GM12878 (cell line): ENCODE measurements around the gene DLX3. TPM values are rescaled to one million over a fixed set of nuclear protein-coding genes. Genes with fewer than 3 reads are reported as not detected.

Experiments used
- ATAC-seq: fragments of 200-7000 bp; cut with Tn5 transposase; 3 replicates; pipeline ENCODE4 v1.9.1; 2020; ENCODE audit warnings: mild to moderate bottlenecking, moderate library complexity
- BruUV-seq: library from RNA; stranded (reverse); fragments of 400-500 nt; replicated peaks from 2 replicates; lab custom pipeline; 2021; lab: Mats Ljungman, UMichigan
- CTCF ChIA-PET: fragments of 300-600 bp; sonication (Branson Sonifier 250); formaldehyde crosslinking; extraction: SDS; loops from one replicate; lab custom pipeline; 2021; ENCODE audit warnings: inconsistent platforms; lab: Yijun Ruan, JAX
- POLR2A ChIA-PET: fragments of 350-600 bp; formaldehyde crosslinking; extraction: SDS; loops from one replicate; lab custom pipeline; 2021; ENCODE audit warnings: inconsistent platforms; lab: Charles Lee
- RAD21 ChIA-PET: fragments of 300-600 bp; sonication (Branson Sonifier 250); formaldehyde crosslinking; loops from one replicate; lab custom pipeline; 2023; ENCODE audit warnings: antibody characterized with exemption; ENCODE audit not compliant: unreplicated experiment; lab: Charles Lee
- SMC1A ChIA-PET: fragments of 300-600 bp; sonication (Branson Sonifier 250); formaldehyde crosslinking; loops from one replicate; lab custom pipeline; 2023; ENCODE audit not compliant: unreplicated experiment, uncharacterized antibody; lab: Charles Lee
- DNase-seq: peaks from one replicate; pipeline ENCODE4 v3.0.0-alpha.2; 2011; ENCODE audit warnings: low read depth, low spot score
- FAIRE-seq: peaks from 3 replicates; lab custom pipeline; 2011; peaks lifted over from hg19 to GRCh38; lab: Jason Lieb, UNC
- H2AFZ ChIP-seq: 2 replicates; pipeline ENCODE4 v1.6.0; 2011; ENCODE audit warnings: low read depth, low read length, control low read depth; ENCODE audit not compliant: control insufficient read depth
- H3K27ac ChIP-seq: 2 replicates; pipeline ENCODE4 v1.5.1; 2011; ENCODE audit warnings: control low read depth; ENCODE audit not compliant: control insufficient read depth, insufficient read depth
- H3K27me3 ChIP-seq, 2 experiments: replicated peaks in 1 of 2; 2 replicates each; pipeline versions ENCODE4 v1.6.0 to v1.6.1; 2011; ENCODE audit warnings: low read length in 1 of 2; ENCODE audit not compliant: control insufficient read depth in 2 of 2, insufficient read depth in 2 of 2
- H3K36me3 ChIP-seq, 2 experiments: 2 replicates each; pipeline ENCODE4 v1.5.1; 2011; ENCODE audit warnings: low read length in 1 of 2; ENCODE audit not compliant: control insufficient read depth in 2 of 2, insufficient read depth in 2 of 2
- H3K4me1 ChIP-seq: 2 replicates; pipeline ENCODE4 v1.6.1; 2011; ENCODE audit warnings: mild to moderate bottlenecking, low read length, moderate library complexity, mixed read lengths; ENCODE audit not compliant: control insufficient read depth, insufficient read depth
- H3K4me2 ChIP-seq: 2 replicates; pipeline ENCODE4 v1.6.0; 2011; ENCODE audit warnings: control low read depth; ENCODE audit not compliant: control insufficient read depth, insufficient read depth
- H3K4me3 ChIP-seq: fragments of 200-600 bp; sonication (generic); 2 replicates; pipeline ENCODE4 v1.5.1; 2016
- H3K79me2 ChIP-seq: 2 replicates; pipeline ENCODE4 v1.6.0; 2011; ENCODE audit warnings: low read length; ENCODE audit not compliant: control insufficient read depth, insufficient read depth
- H3K9ac ChIP-seq: 2 replicates; pipeline ENCODE4 v1.8.0; 2011; ENCODE audit warnings: low read length, control low read depth, mixed read lengths; ENCODE audit not compliant: control insufficient read depth, insufficient read depth
- H3K9me3 ChIP-seq: replicated peaks from 3 replicates; pipeline ENCODE4 v1.5.1; 2011; ENCODE audit warnings: mild to moderate bottlenecking, low read length; ENCODE audit not compliant: control insufficient read depth, insufficient read depth
- H4K20me1 ChIP-seq: 2 replicates; pipeline ENCODE4 v1.6.0; 2011; ENCODE audit not compliant: control insufficient read depth, insufficient read depth
- CHD1 ChIP-seq: IDR thresholded peaks from 2 replicates; pipeline ENCODE4 v1.6.1; 2012; ENCODE audit warnings: low read depth, low read length, improper control_type of control experiment
- EGR1 ChIP-seq, 2 experiments: IDR thresholded peaks; 1 replicate in 1 of 2; 2 replicates in 1 of 2; pipeline ENCODE4 v1.6.1; 2011 to 2012; ENCODE audit warnings: low read depth in 2 of 2, low read length in 2 of 2, borderline replicate concordance in 1 of 2, mild to moderate bottlenecking in 1 of 2, moderate library complexity in 1 of 2
- FOXK2 ChIP-seq: fragments of 450-650 bp; IDR thresholded peaks from 2 replicates; pipeline ENCODE4 v1.6.1; 2017; ENCODE audit warnings: mild to moderate bottlenecking, moderate library complexity
- IRF3 ChIP-seq: fragments of 450-650 bp; IDR thresholded peaks from 2 replicates; pipeline ENCODE4 v1.6.1; 2014; ENCODE audit warnings: mild to moderate bottlenecking
- IRF5 ChIP-seq: fragments of 450-650 bp; IDR thresholded peaks from 2 replicates; pipeline ENCODE4 v1.6.1; 2017; ENCODE audit warnings: borderline replicate concordance
- MYC ChIP-seq: IDR thresholded peaks from 2 replicates; pipeline ENCODE4 v1.6.1; 2011; ENCODE audit warnings: mild to moderate bottlenecking, low read length, moderate library complexity, inconsistent platforms; ENCODE audit not compliant: insufficient read depth, insufficient replicate concordance, insufficient read length, severe bottlenecking
- RELA ChIP-seq: fragments of 450-650 bp; IDR thresholded peaks from 2 replicates; pipeline ENCODE4 v1.8.0; 2014; ENCODE audit warnings: borderline replicate concordance; ENCODE audit not compliant: partially characterized antibody
- RFX5 ChIP-seq: IDR thresholded peaks from 2 replicates; pipeline ENCODE4 v1.6.1; 2011; ENCODE audit warnings: low read depth, low read length, improper control_type of control experiment
- SIX5 ChIP-seq: IDR thresholded peaks from 2 replicates; pipeline ENCODE4 v1.6.1; 2011; ENCODE audit warnings: mild to moderate bottlenecking, low read depth, low read length, moderate library complexity; ENCODE audit not compliant: severe bottlenecking
- SMAD1 ChIP-seq: fragments of 450-650 bp; IDR thresholded peaks from 2 replicates; pipeline ENCODE4 v1.6.1; 2018; ENCODE audit warnings: mild to moderate bottlenecking, low read depth; ENCODE audit not compliant: partially characterized antibody
- USF1 ChIP-seq: IDR thresholded peaks from 2 replicates; pipeline ENCODE4 v1.6.1; 2011; ENCODE audit warnings: borderline replicate concordance, low read depth, mild to moderate bottlenecking, moderate library complexity, mixed read lengths, low read length; ENCODE audit not compliant: insufficient read depth; ENCODE audit errors: extremely low read length
- YY1 ChIP-seq: IDR thresholded peaks from 2 replicates; pipeline ENCODE4 v1.6.1; 2011; ENCODE audit warnings: low read depth, mild to moderate bottlenecking, low read length
- WGBS: methylation state at CpG from one replicate; pipeline ENCODE4 v1.1.6; 2016; ENCODE audit warnings: low lambda C conversion rate; ENCODE audit not compliant: insufficient replicate concordance, insufficient coverage; ENCODE audit errors: missing lambda C conversion rate; 5-methylcytosine and 5-hydroxymethylcytosine counted together
- in situ Hi-C: fragments of 300-500 bp; cut with MboI; formaldehyde crosslinking; loops from 9 replicates; pipeline ENCODE4 v1.14.3; 2018; ENCODE audit warnings: mixed read lengths
- intact Hi-C: fragments of 100-400 bp; cut with micrococcal nuclease; formaldehyde crosslinking; loops from one replicate; pipeline ENCODE4 v1.14.2; 2022; ENCODE audit not compliant: unreplicated experiment
- polyA plus RNA-seq, 11 experiments: library from polyadenylated mRNA; depleted of rRNA in 4 of 11; unstranded in 6 of 11; stranded (reverse) in 5 of 11; fragments of >200 nt; fragmentation: Nextera tagmentation in 4 of 11; fragmentation: Illumina TruSeq in 1 of 11; extraction: Ambion mirVana in 4 of 11; extraction: Trizol in 1 of 11; gene quantifications; 1 replicate in 1 of 11; 2 replicates in 10 of 11; pipeline versions ENCODE4 v1.2.1 to v1.2.3, GENCODE V29; 2011 to 2016; ENCODE audit warnings: inconsistent platforms in 2 of 11, missing spikeins in 2 of 11, low read depth in 1 of 11
- total RNA-seq, 4 experiments: library from RNA; depleted of rRNA in 3 of 4; stranded (reverse); fragments of >200 nt in 3 of 4; fragmentation: Illumina TruSeq in 1 of 4; extraction: Trizol in 1 of 4; gene quantifications; 2 replicates each; pipeline versions ENCODE4 v1.2.1 to v1.2.3, GENCODE V29; 2013 to 2021

Gene DLX3
- total and polyA plus RNA-seq, 10 of the 15 experiments (the other 5 are each of a cell fraction or from before 2014, with no cell fraction given) = not detected

GRCh38 chr17:50037321-50038107 lies 42.5 kb upstream of the DLX3 start:
- CTCF ChIA-PET = interaction anchor here (0.9 to 1.7 kb wide), 2 partner anchors 50 to 57 kb away, joined by 3 to 4 read pairs; partner anchors contain the start of gene PDK2
- POLR2A ChIA-PET = no interaction called here
- H4K20me1 ChIP-seq = no peaks in the 10 kb centered on the region
- intact Hi-C loops (no loop called here), in situ Hi-C loops (no loop called here)
- H3K4me1 ChIP-seq = no peaks in the 10 kb centered on the region
- BruUV-seq = no TSS peak
- SMC1A ChIA-PET = no interaction called here
- no peak overlapping the region for H3K4me3 ChIP-seq
- H3K36me3 ChIP-seq = no peaks in the 10 kb centered on the region
- no peak for FAIRE-seq
- DNase-seq = no peak
- H3K9ac ChIP-seq = no peak overlapping the region
- WGBS = 17% methylated on average over 14 of the region's 14 CpGs
- no peak overlapping the region for H3K4me2 ChIP-seq
- H3K27ac ChIP-seq = no peak overlapping the region
- H3K9me3 ChIP-seq = no peaks in the 10 kb centered on the region
- RAD21 ChIA-PET = no interaction called here
- no peak for TF ChIP-seq EGR1 (IDR thresholded peaks at IDR 0.05; ENCODE audit: borderline replicate concordance in 1 of 2, low read depth in 2 of 2, low read length in 2 of 2)
- no peak for TF ChIP-seq RELA
- no peak for TF ChIP-seq CHD1
- no peak for TF ChIP-seq MYC
- no peak for TF ChIP-seq USF1
- no peak for TF ChIP-seq RFX5
- TF ChIP-seq SIX5 = no peak
- no peak for TF ChIP-seq YY1
- TF ChIP-seq SMAD1 = no peak
- no peak for TF ChIP-seq FOXK2
- no peak for TF ChIP-seq IRF3
- TF ChIP-seq IRF5 = no peak
- ATAC-seq = no peak
- peaks cover 0 to 1% of the 10 kb centered on the region in 2 experiments; a peak in 2 of 4 replicates for H3K27me3 ChIP-seq
- H2AFZ ChIP-seq = no peak overlapping the region
- no peaks in the 10 kb centered on the region for H3K79me2 ChIP-seq
